IPS-20b (cell line): ENCODE measurements around the gene NCBP2L.

Experiments
- H3K27ac ChIP-seq: one replicate; pipeline ENCODE4 v1.5.1; 2013; ENCODE audit warnings: low read length
- H3K27me3 ChIP-seq: 2 replicates; pipeline ENCODE4 v1.6.1; 2013; ENCODE audit warnings: mild to moderate bottlenecking, low read length, inconsistent platforms; ENCODE audit not compliant: insufficient read depth
- H3K36me3 ChIP-seq: 2 replicates; pipeline ENCODE4 v1.6.1; 2013; ENCODE audit warnings: low read depth, mild to moderate bottlenecking, inconsistent platforms, low read length, moderate library complexity; ENCODE audit not compliant: insufficient read depth
- H3K4me1 ChIP-seq: 2 replicates; pipeline ENCODE4 v1.6.1; 2013; ENCODE audit warnings: mild to moderate bottlenecking, control low read depth, inconsistent platforms, low read length, moderate library complexity; ENCODE audit not compliant: insufficient read depth
- H3K4me3 ChIP-seq: 2 replicates; pipeline ENCODE4 v1.5.1; 2013; ENCODE audit warnings: mild to moderate bottlenecking, low read length, inconsistent platforms
- H3K9ac ChIP-seq: 2 replicates; pipeline ENCODE4 v1.6.1; 2013; ENCODE audit warnings: low read depth, mild to moderate bottlenecking, inconsistent platforms, low read length, moderate library complexity
- H3K9me3 ChIP-seq: 2 replicates; pipeline ENCODE4 v1.6.1; 2013; ENCODE audit warnings: mild to moderate bottlenecking, low read depth, low read length, inconsistent platforms; ENCODE audit not compliant: insufficient read depth

NCBP2L gene

DNA sequence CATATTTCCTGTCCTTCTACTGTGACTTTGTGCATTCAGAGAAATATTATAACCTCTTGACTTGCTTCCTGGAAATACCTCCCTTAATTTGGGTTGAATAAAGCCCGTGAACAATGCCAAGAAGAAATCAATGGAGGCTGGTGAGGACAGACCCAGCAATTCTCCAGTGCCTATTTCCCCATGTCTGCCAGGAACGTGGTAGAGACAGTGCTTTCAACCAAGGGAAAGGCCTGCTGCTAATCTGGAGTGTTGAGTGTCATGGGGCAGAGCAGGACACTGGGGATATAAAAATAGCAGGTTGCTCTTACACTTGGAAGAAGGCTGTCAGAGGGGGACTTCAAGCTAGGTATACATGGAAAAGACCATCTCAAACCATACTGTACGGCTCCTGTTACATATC, 21.8 kb upstream of the NCBP2L start:
- Histone ChIP-seq H3K9ac (no peak overlapping the region), H3K9me3 (no peaks in the 10 kb centered on the region), H3K4me1 (peaks cover 4% of the 10 kb centered on the region), H3K27me3 (no peaks in the 10 kb centered on the region), H3K36me3 (no peaks in the 10 kb centered on the region), H3K4me3 (no peak overlapping the region), H3K27ac (no peak overlapping the region)

DNA sequence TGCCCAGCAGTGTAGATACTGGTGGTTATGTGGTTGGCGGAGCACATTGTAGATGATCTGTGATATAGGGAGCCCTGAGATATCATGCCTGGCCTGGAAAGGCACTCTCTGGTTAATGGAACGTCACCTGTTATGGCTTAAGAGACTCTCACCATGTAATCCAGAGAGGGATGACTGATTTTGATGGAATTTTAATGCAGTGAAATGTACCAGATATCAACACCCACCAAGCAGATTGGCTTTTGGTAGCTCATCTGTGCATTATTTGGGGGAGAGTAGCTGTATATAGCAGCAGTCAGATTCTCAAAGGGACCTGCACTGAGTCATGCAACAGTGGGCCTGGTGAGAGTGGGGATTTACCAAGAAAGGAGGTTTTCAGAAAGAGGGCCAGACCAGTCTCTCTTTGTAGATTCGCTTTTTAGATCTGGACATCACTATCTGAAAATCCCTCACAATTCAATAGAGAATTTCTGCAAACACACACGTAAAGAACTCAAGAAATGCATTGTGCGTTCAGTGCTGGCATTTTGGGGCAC, 19.2 kb upstream of the NCBP2L start:
- no peaks in the 10 kb centered on the region for H3K27me3 ChIP-seq
- no peaks in the 10 kb centered on the region for H3K9me3 ChIP-seq
- no peak overlapping the region for H3K27ac ChIP-seq
- no peak overlapping the region for H3K4me3 ChIP-seq
- H3K36me3 ChIP-seq, result no peaks in the 10 kb centered on the region
- no peaks in the 10 kb centered on the region for H3K4me1 ChIP-seq
- H3K9ac ChIP-seq, result no peak overlapping the region

DNA sequence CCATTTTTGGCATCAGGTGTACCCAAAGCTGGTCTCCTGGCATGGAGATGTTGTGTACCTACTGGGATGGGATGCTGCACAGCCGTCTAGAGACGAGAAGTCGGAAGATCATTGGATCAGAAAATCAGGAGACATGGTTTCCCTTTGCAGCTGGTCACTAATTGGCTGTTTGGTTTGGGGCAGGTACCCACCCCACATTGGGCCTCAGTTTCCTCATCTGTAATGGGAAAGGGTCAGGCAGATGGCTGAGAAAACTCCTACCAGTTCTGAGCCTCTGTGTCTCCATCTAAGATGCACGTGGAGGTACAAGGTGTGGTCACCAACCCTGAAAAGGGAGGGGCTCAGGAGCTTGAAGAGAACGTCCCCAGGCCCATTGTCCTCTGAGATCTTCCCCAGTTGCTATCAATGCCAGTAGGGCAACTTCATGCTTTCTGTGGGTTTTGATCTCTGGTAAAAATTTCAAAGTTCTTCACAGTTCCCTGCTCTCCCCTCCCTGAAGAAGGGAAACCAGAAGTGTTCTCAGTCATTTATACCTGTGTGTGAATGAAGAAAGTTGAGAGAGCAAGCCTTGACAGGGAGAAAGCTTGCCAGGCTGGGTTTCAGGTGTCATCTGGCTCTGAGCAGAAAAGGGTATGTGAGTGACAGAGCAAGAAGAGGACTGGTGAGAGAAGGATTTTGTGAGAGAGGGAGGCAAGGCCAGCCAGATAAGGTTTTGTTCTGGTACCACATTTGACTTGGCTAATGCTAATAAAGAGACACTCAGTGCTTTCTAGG, 17.0 kb upstream of the NCBP2L start:
- no peak overlapping the region for H3K27ac ChIP-seq
- H3K9ac ChIP-seq, result no peak overlapping the region
- H3K36me3 ChIP-seq, result no peaks in the 10 kb centered on the region
- no peaks in the 10 kb centered on the region for H3K9me3 ChIP-seq
- H3K4me3 ChIP-seq, result no peak overlapping the region
- no peaks in the 10 kb centered on the region for H3K4me1 ChIP-seq
- no peaks in the 10 kb centered on the region for H3K27me3 ChIP-seq

DNA sequence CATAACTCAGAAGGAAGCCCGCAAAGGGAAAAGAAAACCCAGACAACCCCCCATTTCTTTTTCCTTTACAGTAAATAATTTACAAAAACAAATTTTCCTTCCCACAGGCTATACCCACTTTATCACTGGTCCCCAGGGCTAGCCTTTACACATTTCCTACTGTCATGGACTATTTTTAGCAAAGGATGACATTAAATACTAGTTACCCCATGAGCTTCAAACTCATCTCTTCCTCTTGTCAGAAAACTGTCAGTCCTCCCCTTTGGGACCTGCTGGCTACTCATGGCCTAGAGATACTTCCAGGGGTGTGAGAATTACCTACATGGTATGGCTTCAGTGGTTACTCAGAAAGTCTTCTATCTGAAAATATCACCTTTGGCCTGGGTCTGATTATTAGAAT, 13.9 kb upstream of the NCBP2L start:
- Histone ChIP-seq H3K9me3 (no peaks in the 10 kb centered on the region), H3K36me3 (no peaks in the 10 kb centered on the region), H3K27ac (no peak overlapping the region), H3K9ac (no peak overlapping the region), H3K4me1 (no peaks in the 10 kb centered on the region), H3K4me3 (no peak overlapping the region), H3K27me3 (no peaks in the 10 kb centered on the region)

DNA sequence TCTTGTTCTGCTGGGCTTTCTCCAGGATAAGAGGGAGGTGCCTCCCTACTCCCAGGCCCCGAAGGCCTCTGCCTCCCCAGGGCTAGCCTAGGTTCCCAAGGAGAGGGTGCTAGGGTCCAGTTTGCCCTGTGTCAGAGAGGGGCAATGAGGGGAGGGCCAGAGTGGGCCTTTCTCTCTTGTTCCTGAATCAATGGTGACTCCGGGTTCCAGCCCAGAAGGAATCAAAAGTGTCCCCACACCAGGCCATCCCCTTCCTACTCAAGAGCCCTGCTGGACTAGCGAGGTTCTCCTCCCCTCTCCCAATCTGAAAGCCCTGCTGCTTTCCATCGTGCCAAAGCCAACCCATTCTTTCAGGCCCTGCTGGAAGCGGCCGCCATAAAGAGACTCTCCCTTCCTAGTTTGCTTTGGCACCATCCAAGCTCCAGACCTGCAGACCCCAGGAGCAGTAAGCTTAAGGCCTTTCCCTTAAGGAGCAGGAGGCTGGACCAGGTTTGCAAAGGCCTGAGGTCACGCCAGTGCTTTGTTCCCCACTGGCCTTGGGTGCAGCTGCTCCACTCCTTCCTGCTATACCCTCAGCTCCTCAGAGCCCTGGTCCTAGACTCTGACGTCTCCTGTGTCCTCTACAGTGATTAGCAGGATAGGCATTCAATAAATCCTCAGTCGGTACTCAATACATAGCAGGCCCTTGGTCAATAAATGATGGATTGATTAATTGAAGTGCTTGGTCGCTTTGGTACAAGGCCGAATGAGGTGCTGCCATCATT, 12.5 kb upstream of the NCBP2L start:
- Histone ChIP-seq H3K4me1 (no peaks in the 10 kb centered on the region), H3K27ac (no peak overlapping the region), H3K27me3 (no peaks in the 10 kb centered on the region), H3K36me3 (no peaks in the 10 kb centered on the region), H3K9ac (no peak overlapping the region), H3K4me3 (no peak overlapping the region), H3K9me3 (no peaks in the 10 kb centered on the region)

DNA sequence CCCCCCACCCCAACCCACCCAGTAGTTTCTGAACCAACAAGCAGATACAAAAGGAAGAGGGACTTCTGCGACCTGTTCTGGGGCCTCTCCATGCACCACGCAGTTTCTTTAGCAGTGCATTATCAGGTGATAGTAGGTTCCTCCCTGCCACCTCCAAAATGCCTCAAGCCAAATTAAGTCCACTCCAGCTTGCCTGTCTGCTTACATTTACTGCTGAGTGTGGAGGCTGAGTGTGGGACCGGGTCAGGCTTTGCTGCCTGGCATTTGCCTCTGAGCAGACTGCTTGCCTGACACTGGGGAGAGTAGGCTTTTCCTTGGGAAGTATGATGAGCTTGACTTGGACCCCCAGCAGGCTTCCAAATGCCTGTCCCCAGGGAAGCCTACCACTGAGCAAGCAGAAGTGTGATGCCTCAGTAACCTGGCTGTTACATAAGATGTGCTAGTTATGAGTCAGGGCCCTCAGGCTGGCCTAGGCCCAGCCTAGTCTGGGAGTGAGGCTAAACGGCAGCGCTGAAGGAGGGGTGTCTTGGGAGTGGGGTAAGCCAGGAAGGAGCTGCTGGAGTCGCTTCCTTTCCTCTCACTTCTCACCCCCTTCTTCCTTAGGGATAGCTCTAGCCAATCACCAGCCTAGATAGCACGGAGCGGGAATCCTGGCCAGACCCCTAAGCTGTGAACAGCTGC, 10.9 kb upstream of the NCBP2L start:
- Histone ChIP-seq H3K4me3 (no peak overlapping the region), H3K4me1 (no peaks in the 10 kb centered on the region), H3K27me3 (no peaks in the 10 kb centered on the region), H3K9ac (no peak overlapping the region), H3K27ac (no peak overlapping the region), H3K36me3 (no peaks in the 10 kb centered on the region), H3K9me3 (no peaks in the 10 kb centered on the region)

DNA sequence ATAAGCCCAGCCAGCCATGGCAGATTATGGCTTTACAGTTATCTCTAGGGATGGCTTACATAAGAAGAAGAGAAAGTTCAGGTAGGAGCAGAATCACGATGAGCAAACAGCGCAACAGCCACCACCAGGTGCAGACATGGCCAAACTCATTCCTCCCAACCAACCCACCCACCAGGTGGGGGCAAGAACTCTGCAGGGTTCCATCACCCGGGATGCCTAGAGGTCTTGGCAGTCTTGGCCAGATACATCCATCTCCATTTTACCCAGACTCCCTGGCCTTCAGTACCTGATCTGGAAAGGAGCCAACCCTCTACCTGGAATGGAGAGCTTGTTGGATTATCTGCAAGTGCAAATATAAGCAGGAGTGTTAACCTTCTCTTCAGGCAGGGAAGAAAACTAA, 9.5 kb upstream of the NCBP2L start:
- H3K4me3 ChIP-seq, result no peak overlapping the region
- no peaks in the 10 kb centered on the region; the same call in 1 of the 2 replicates for H3K27me3 ChIP-seq
- no peaks in the 10 kb centered on the region for H3K9me3 ChIP-seq
- H3K27ac ChIP-seq, result no peak overlapping the region
- no peaks in the 10 kb centered on the region for H3K36me3 ChIP-seq
- no peak overlapping the region for H3K9ac ChIP-seq
- H3K4me1 ChIP-seq, result no peaks in the 10 kb centered on the region; the same call in 1 of the 2 replicates

DNA sequence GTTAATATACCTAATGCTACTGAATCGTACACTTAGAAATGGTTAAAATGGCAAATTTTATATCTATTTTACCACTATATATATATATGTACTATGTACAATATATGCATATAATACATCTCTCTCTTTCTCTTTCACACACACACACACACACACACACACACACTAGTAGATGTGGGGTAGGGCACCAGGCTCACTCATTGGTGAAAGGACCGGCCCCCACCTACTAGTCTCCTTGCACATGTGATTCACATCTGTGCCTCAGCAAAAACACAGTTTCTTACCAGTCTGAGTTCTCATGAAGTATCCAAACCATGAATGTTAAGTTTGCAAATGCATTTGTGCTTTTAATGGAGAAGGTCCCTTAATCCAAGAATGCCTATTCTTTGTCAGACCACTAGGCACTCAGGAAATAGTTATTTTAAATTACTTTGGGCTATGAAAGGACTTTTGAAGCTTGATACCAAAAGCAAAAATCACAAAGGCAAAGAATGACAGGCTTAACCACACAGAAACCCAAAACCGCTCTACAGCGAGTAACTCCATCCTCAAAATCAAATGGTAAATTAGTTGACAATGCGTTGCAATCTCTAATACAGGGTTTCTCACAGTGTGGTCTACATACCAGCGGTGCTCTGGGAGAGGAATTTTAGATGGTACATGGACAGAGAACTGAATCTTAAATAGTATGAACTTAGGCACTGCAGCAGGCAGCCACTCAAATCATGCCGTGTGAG, 7.8 kb upstream of the NCBP2L start:
- Histone ChIP-seq H3K4me3 (no peak overlapping the region), H3K4me1 (peaks cover 6% of the 10 kb centered on the region; the same call in 1 of the 2 replicates), H3K9ac (no peak overlapping the region), H3K27me3 (peaks cover 15% of the 10 kb centered on the region), H3K36me3 (no peaks in the 10 kb centered on the region), H3K27ac (no peak overlapping the region), H3K9me3 (no peaks in the 10 kb centered on the region)

DNA sequence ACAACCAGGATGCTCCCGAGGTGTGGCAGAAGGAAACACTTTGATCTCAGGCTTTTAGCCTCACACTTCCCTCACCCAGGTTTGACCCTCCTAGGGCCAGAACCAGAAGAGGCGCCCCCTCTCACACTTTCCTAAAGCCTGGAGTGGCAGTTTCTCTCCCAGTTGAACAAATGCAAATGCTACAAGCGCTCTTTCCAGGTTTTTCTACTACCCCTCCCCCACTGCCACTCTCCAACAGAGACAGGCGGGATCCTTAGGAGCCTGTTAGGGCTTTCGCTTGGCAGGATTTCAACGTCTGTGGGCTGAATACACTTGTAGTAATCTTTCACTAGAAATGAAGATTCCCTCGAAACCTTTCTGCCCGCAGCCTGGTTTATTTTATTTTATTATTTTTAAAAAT, 4.3 kb upstream of the NCBP2L start:
- Histone ChIP-seq H3K4me1 (peaks cover 6% of the 10 kb centered on the region; the same call in 1 of the 2 replicates), H3K9me3 (no peaks in the 10 kb centered on the region), H3K27ac (no peak overlapping the region), H3K27me3 (peaks cover 39% of the 10 kb centered on the region), H3K4me3 (no peak overlapping the region), H3K9ac (no peak overlapping the region), H3K36me3 (no peaks in the 10 kb centered on the region)

DNA sequence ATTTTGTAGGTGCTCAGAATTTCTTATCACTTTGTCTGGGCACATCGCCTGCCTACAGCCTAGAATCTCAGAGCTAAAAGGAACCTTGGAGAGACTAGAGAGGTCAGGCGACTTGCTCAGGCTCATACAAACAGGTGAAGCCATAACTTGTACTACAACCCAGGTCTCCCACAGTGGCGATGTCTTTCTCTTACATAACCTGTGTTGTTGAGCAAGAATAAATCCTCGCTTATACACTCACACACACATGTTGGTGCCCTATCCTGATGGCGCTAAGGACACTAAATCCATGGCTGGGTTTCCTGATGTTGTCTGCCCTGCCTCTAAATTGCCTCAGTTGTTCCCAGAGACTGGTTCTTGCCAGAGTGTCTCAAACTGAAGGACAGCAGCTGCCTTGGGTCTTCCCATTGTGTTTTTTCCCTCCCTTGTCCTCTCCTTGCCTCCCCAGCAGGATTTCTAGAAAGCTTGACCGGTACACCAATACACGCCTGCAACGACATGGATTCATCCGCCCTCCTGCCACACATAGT, 3.6 kb upstream of the NCBP2L start:
- Histone ChIP-seq H3K9ac (no peak overlapping the region), H3K27me3 (peaks cover 39% of the 10 kb centered on the region), H3K9me3 (no peaks in the 10 kb centered on the region), H3K4me3 (no peak overlapping the region), H3K27ac (no peak overlapping the region), H3K36me3 (no peaks in the 10 kb centered on the region), H3K4me1 (peaks cover 6% of the 10 kb centered on the region; the same call in 1 of the 2 replicates)
